Duodenal mucosa (tissue), 2 donors: ENCODE data around the gene USP10.

Experiments
- H3K27ac ChIP-seq: one replicate; pipeline ENCODE4 v1.7.0; 2013; ENCODE audit warnings: low read depth, low read length
- H3K27me3 ChIP-seq, 2 donors: one replicate each; pipeline ENCODE4 v1.7.0; 2013; ENCODE audit warnings: low read length in 2 of 2, control low read depth in 1 of 2; ENCODE audit not compliant: insufficient read depth in 2 of 2, control insufficient read depth in 1 of 2
- H3K36me3 ChIP-seq, 2 donors: one replicate each; pipeline ENCODE4 v1.7.0; 2013; ENCODE audit warnings: low read length in 2 of 2, control low read depth in 1 of 2; ENCODE audit not compliant: insufficient read depth in 2 of 2, control insufficient read depth in 1 of 2
- H3K4me1 ChIP-seq, 2 donors: one replicate each; pipeline ENCODE4 v1.7.0; 2013; ENCODE audit warnings: low read length in 2 of 2, control low read depth in 1 of 2; ENCODE audit not compliant: insufficient read depth in 2 of 2, control insufficient read depth in 1 of 2
- H3K4me3 ChIP-seq, 2 donors: one replicate each; pipeline ENCODE4 v1.7.0; 2013; ENCODE audit warnings: low read length in 2 of 2, low read depth in 1 of 2
- H3K9ac ChIP-seq, 2 donors: one replicate each; pipeline ENCODE4 v1.7.0; 2013; ENCODE audit warnings: low read length in 2 of 2, low read depth in 1 of 2
- H3K9me3 ChIP-seq, 2 donors: one replicate each; pipeline ENCODE4 v1.7.0; 2013; ENCODE audit warnings: low read length in 2 of 2, control low read depth in 1 of 2; ENCODE audit not compliant: control insufficient read depth in 1 of 2

Gene USP10

GRCh38 chr16:84712138-84712671 is 12.4 kb downstream of the USP10 start:
- peaks cover 16 to 24% of the 10 kb centered on the region in 2 donors for H3K4me1 ChIP-seq
- no peak overlapping the region for H3K4me3 ChIP-seq
- H3K36me3 ChIP-seq = peaks cover 0 to 25% of the 10 kb centered on the region in 2 donors
- no peak overlapping the region for H3K9ac ChIP-seq
- H3K27ac ChIP-seq = no peak overlapping the region
- H3K27me3 ChIP-seq = no peaks in the 10 kb centered on the region
- no peaks in the 10 kb centered on the region for H3K9me3 ChIP-seq

- Histone ChIP-seq H3K9me3 (no peaks in the 10 kb centered on the region), H3K9ac (no peak overlapping the region), H3K4me3 (no peak overlapping the region), H3K36me3 (peaks cover 0 to 29% of the 10 kb centered on the region in 2 donors), H3K4me1 (peaks cover 16 to 24% of the 10 kb centered on the region in 2 donors), H3K27ac (no peak overlapping the region), H3K27me3 (no peaks in the 10 kb centered on the region)
These were observed 13.3 kb downstream of the USP10 start for GRCh38 chr16:84712801-84713775.

- H3K4me3 ChIP-seq = no peak overlapping the region
- H3K9ac ChIP-seq = no peak overlapping the region
- H3K36me3 ChIP-seq = peaks cover 0 to 25% of the 10 kb centered on the region in 2 donors
- H3K27me3 ChIP-seq = no peaks in the 10 kb centered on the region
- H3K9me3 ChIP-seq = no peaks in the 10 kb centered on the region
- peaks cover 12 to 17% of the 10 kb centered on the region in 2 donors for H3K4me1 ChIP-seq
- H3K27ac ChIP-seq = no peak overlapping the region
These were observed 14.2 kb downstream of the USP10 start for GRCh38 chr16:84714028-84714427.

GRCh38 chr16:84715424-84715823 is 15.6 kb downstream of the USP10 start:
- Histone ChIP-seq H3K27ac (no peak overlapping the region), H3K36me3 (peaks cover 0 to 20% of the 10 kb centered on the region in 2 donors), H3K9me3 (no peaks in the 10 kb centered on the region), H3K4me1 (peaks cover 9 to 13% of the 10 kb centered on the region in 2 donors), H3K4me3 (no peak overlapping the region), H3K9ac (no peak overlapping the region), H3K27me3 (no peaks in the 10 kb centered on the region)

GRCh38 chr16:84715854-84716253 is 16.1 kb downstream of the USP10 start:
- H3K27ac ChIP-seq = no peak overlapping the region
- H3K4me3 ChIP-seq = no peak overlapping the region
- H3K36me3 ChIP-seq = peaks cover 0 to 20% of the 10 kb centered on the region in 2 donors
- H3K4me1 ChIP-seq = peaks cover 9 to 13% of the 10 kb centered on the region in 2 donors
- H3K27me3 ChIP-seq = no peaks in the 10 kb centered on the region
- no peak overlapping the region for H3K9ac ChIP-seq
- H3K9me3 ChIP-seq = no peaks in the 10 kb centered on the region

GRCh38 chr16:84716740-84717139 is 16.9 kb downstream of the USP10 start:
- Histone ChIP-seq H3K4me3 (no peak overlapping the region), H3K9ac (no peak overlapping the region), H3K9me3 (no peaks in the 10 kb centered on the region), H3K36me3 (peaks cover 0 to 21% of the 10 kb centered on the region in 2 donors), H3K4me1 (peaks cover 4 to 13% of the 10 kb centered on the region in 2 donors), H3K27me3 (no peaks in the 10 kb centered on the region), H3K27ac (no peak overlapping the region)

GRCh38 chr16:84717484-84717883 is 17.7 kb downstream of the USP10 start:
- peaks cover 0 to 26% of the 10 kb centered on the region in 2 donors for H3K36me3 ChIP-seq
- no peaks in the 10 kb centered on the region for H3K27me3 ChIP-seq
- H3K9ac ChIP-seq = no peak overlapping the region
- H3K4me3 ChIP-seq = no peak overlapping the region
- no peak overlapping the region for H3K27ac ChIP-seq
- peaks cover 4 to 14% of the 10 kb centered on the region in 2 donors for H3K4me1 ChIP-seq
- no peaks in the 10 kb centered on the region for H3K9me3 ChIP-seq

- Histone ChIP-seq H3K36me3 (peaks cover 0 to 26% of the 10 kb centered on the region in 2 donors), H3K9ac (no peak overlapping the region), H3K4me3 (no peak overlapping the region), H3K27me3 (no peaks in the 10 kb centered on the region), H3K4me1 (peaks cover 27 to 28% of the 10 kb centered on the region in 2 donors), H3K27ac (no peak overlapping the region), H3K9me3 (no peaks in the 10 kb centered on the region)
These were observed 20.4 kb downstream of the USP10 start for GRCh38 chr16:84720177-84720579.

- Histone ChIP-seq H3K4me1 (peaks cover 41 to 47% of the 10 kb centered on the region in 2 donors), H3K9me3 (no peaks in the 10 kb centered on the region)
These were observed 22.3 kb downstream of the USP10 start for GRCh38 chr16:84722068-84722467.

GRCh38 chr16:84723906-84724305 is 24.1 kb downstream of the USP10 start:
- Histone ChIP-seq H3K4me3 (peak overlapping the region; percentile 9 to 22), H3K9me3 (no peaks in the 10 kb centered on the region), H3K9ac (no peak overlapping the region), H3K27me3 (no peaks in the 10 kb centered on the region), H3K4me1 (peaks cover 48 to 56% of the 10 kb centered on the region in 2 donors), H3K27ac (no peak overlapping the region), H3K36me3 (peaks cover 0 to 5% of the 10 kb centered on the region in 2 donors)

More at GRCh38 chr16:84722068-84722467, 22.3 kb downstream of the USP10 start:
- Histone ChIP-seq H3K36me3 (peaks cover 0 to 11% of the 10 kb centered on the region in 2 donors), H3K4me3 (no peak overlapping the region), H3K27me3 (no peaks in the 10 kb centered on the region), H3K9ac (no peak overlapping the region), H3K27ac (no peak overlapping the region)
